Small intestine (tissue), 16 donors: Measurements from ENCODE around the gene AQP4. TPM values are rescaled to one million over a fixed set of nuclear protein-coding genes. Genes with fewer than 3 reads are reported as not detected.

ENCODE experiments used
- DNase-seq, 2 donors: peaks; one replicate each; pipeline versions ENCODE4 v3.0.0 to v3.0.0-alpha.2; 2013
- FAIRE-seq: peaks from 2 replicates; lab custom pipeline; 2012; peaks lifted over from hg19 to GRCh38; lab: Jason Lieb, UNC
- H3K27ac ChIP-seq, 3 donors: one replicate each; pipeline ENCODE4 v1.5.1; 2013; ENCODE audit warnings: low read length in 2 of 3, mild to moderate bottlenecking in 2 of 3, control low read depth in 1 of 3, inconsistent platforms in 1 of 3, low read depth in 1 of 3, moderate library complexity in 1 of 3
- H3K27me3 ChIP-seq, 3 donors: one replicate each; pipeline ENCODE4 v1.6.1; 2013; ENCODE audit warnings: low read length in 3 of 3, inconsistent platforms in 1 of 3; ENCODE audit not compliant: control insufficient read depth in 3 of 3, insufficient read depth in 3 of 3
- H3K36me3 ChIP-seq, 3 donors: one replicate each; pipeline ENCODE4 v1.6.1; 2013; ENCODE audit warnings: low read length in 3 of 3, inconsistent platforms in 1 of 3, low read depth in 1 of 3, mild to moderate bottlenecking in 1 of 3, moderate library complexity in 1 of 3; ENCODE audit not compliant: control insufficient read depth in 3 of 3, insufficient read depth in 2 of 3
- H3K4me1 ChIP-seq, 3 donors: one replicate each; pipeline ENCODE4 v1.6.1; 2013; ENCODE audit warnings: low read length in 2 of 3, inconsistent platforms in 1 of 3, low read depth in 1 of 3, mild to moderate bottlenecking in 1 of 3, moderate library complexity in 1 of 3; ENCODE audit not compliant: control insufficient read depth in 3 of 3, insufficient read depth in 2 of 3
- H3K4me3 ChIP-seq, 3 donors: one replicate each; pipeline ENCODE4 v1.5.1; 2013; ENCODE audit warnings: low read length in 3 of 3, control low read depth in 1 of 3, inconsistent platforms in 1 of 3, low read depth in 1 of 3, mild to moderate bottlenecking in 1 of 3, moderate library complexity in 1 of 3
- H3K9me3 ChIP-seq, 2 donors: one replicate each; pipeline ENCODE4 v1.6.1; 2013; ENCODE audit warnings: low read depth in 1 of 2, low read length in 1 of 2; ENCODE audit not compliant: control insufficient read depth in 2 of 2, insufficient read depth in 1 of 2
- WGBS, 3 donors: extraction: QIAGEN DNeasy Blood & Tissue Kit; methylation state at CpG; one replicate each; pipeline ENCODE4 v1.1.7; 2013; 5-methylcytosine and 5-hydroxymethylcytosine counted together
- long read RNA-seq, 10 donors: transcript quantifications; one replicate each; lab custom pipeline, GENCODE V29; 2026
- polyA plus RNA-seq, 4 donors: library from polyadenylated mRNA; stranded (reverse) in 3 of 4; unstranded in 1 of 4; fragments of 200-250 nt in 3 of 4; fragments of 120-200 nt in 1 of 4; gene quantifications; one replicate each; pipeline versions ENCODE4 v1.2.1 to v1.2.3, GENCODE V29; 2013
- donor health status: healthy with polysubstance abuse.
- donor health status: control.
- donor health status: control.
- donor health status: Bipolar disorder and iron deficiency.
- donor health status: healthy.

AQP4 gene
- 1 to 10 TPM in 1 of 4 donors, under 1 TPM in 3; 0.03 to 1.6 (median 0.33) TPM for polyA plus RNA-seq
- long read RNA-seq, donor 1, result 0 reads
- long read RNA-seq, donor 2, result 0 reads
- long read RNA-seq, donor 3, result 0 reads
- long read RNA-seq, donor 4, result 0 reads
- long read RNA-seq, donor 5, result 0 reads
- long read RNA-seq, donor 6, result 0 reads
- long read RNA-seq, donor 7, result 0 reads
- long read RNA-seq, donor 8, result 0 reads
- long read RNA-seq, donor 9, result 0 reads
- long read RNA-seq, donor 10, result 0 reads

GRCh38 chr18:26865557-26865956 lies at the start of gene AQP4:
Gene AQP4 (minus strand): TSS chr18:26865707. CDS start chr18:26865689, 18 bp downstream.
- WGBS, 3 donors, result 64 to 70% (median 67%) methylated on average over 5 of the region's 5 CpGs
- H3K4me3 ChIP-seq, result no peak within 1 kb of the TSS
- FAIRE-seq (no peak), DNase-seq (no peak)
- no peaks in the 10 kb centered on the region for H3K36me3 ChIP-seq
- H3K4me1 ChIP-seq, result peaks cover 0 to 8% (median 0%) of the 10 kb centered on the region in 3 donors
- H3K9me3 ChIP-seq, result no peaks in the 10 kb centered on the region
- no peak within 1 kb of the TSS for H3K27ac ChIP-seq
- peaks cover 0 to 27% (median 15%) of the 10 kb centered on the region in 3 donors for H3K27me3 ChIP-seq

GRCh38 chr18:26911840-26912239 lies 46.3 kb upstream of the AQP4 start:
- WGBS, 3 donors, result 50 to 66% (median 65%) methylated on average over 4 of the region's 4 CpGs
- no peaks in the 10 kb centered on the region for H3K4me1 ChIP-seq
- no peak overlapping the region for H3K4me3 ChIP-seq
- no peaks in the 10 kb centered on the region for H3K36me3 ChIP-seq
- no peaks in the 10 kb centered on the region for H3K9me3 ChIP-seq
- H3K27me3 ChIP-seq, result no peaks in the 10 kb centered on the region
- FAIRE-seq, result no peak
- H3K27ac ChIP-seq, result no peak overlapping the region
- DNase-seq, result no peak

GRCh38 chr18:26909599-26910290 lies 44.2 kb upstream of the AQP4 start:
- WGBS, 3 donors, result 50 to 58% (median 51%) methylated on average over 5 of the region's 5 CpGs
- no peak for DNase-seq

GRCh38 chr18:26908906-26909305 lies 43.4 kb upstream of the AQP4 start:
- peaks cover 0 to under 1% of the 10 kb centered on the region in 2 donors for H3K9me3 ChIP-seq
- no peak for FAIRE-seq
- WGBS, 3 donors, result 58 to 61% (median 60%) methylated on average over 3 of the region's 3 CpGs

More at GRCh38 chr18:26909599-26910290, 44.2 kb upstream of the AQP4 start:
- Histone ChIP-seq H3K27ac (no peak overlapping the region), H3K27me3 (no peaks in the 10 kb centered on the region), H3K36me3 (no peaks in the 10 kb centered on the region), H3K4me1 (no peaks in the 10 kb centered on the region), H3K4me3 (no peak overlapping the region), H3K9me3 (no peaks in the 10 kb centered on the region)
- FAIRE-seq, result no peak

GRCh38 chr18:26902291-26902690 lies 36.8 kb upstream of the AQP4 start:
- WGBS, 3 donors, result 88 to 94% (median 88%) methylated on average over 5 of the region's 5 CpGs
- H3K9me3 ChIP-seq, result peaks cover 0 to 10% of the 10 kb centered on the region in 2 donors
- no peaks in the 10 kb centered on the region for H3K4me1 ChIP-seq
- no peaks in the 10 kb centered on the region for H3K36me3 ChIP-seq
- no peak overlapping the region for H3K4me3 ChIP-seq
- DNase-seq, result no peak
- no peak for FAIRE-seq
- no peaks in the 10 kb centered on the region for H3K27me3 ChIP-seq
- no peak overlapping the region for H3K27ac ChIP-seq

More at GRCh38 chr18:26908906-26909305, 43.4 kb upstream of the AQP4 start:
- DNase-seq, result no peak
- no peak overlapping the region for H3K27ac ChIP-seq
- H3K4me3 ChIP-seq, result no peak overlapping the region
- no peaks in the 10 kb centered on the region for H3K27me3 ChIP-seq
- no peaks in the 10 kb centered on the region for H3K4me1 ChIP-seq
- H3K36me3 ChIP-seq, result no peaks in the 10 kb centered on the region

GRCh38 chr18:26901020-26901419 lies 35.5 kb upstream of the AQP4 start:
- H3K4me1 ChIP-seq, result no peaks in the 10 kb centered on the region
- H3K36me3 ChIP-seq, result no peaks in the 10 kb centered on the region

GRCh38 chr18:26894426-26894825 lies 28.9 kb upstream of the AQP4 start:
- H3K27me3 ChIP-seq, result no peaks in the 10 kb centered on the region

More at GRCh38 chr18:26901020-26901419, 35.5 kb upstream of the AQP4 start:
- Histone ChIP-seq H3K9me3 (peaks cover 0 to 10% of the 10 kb centered on the region in 2 donors), H3K4me3 (no peak overlapping the region), H3K27ac (no peak overlapping the region), H3K27me3 (no peaks in the 10 kb centered on the region)
- no peak for DNase-seq
- no peak for FAIRE-seq

GRCh38 chr18:26893996-26894395 lies 28.5 kb upstream of the AQP4 start:
- DNase-seq (no peak), FAIRE-seq (no peak)
- 47 to 66% (median 60%) methylated on average over 6 of the region's 6 CpGs for WGBS, 3 donors
- Histone ChIP-seq H3K27me3 (no peaks in the 10 kb centered on the region), H3K4me1 (no peaks in the 10 kb centered on the region), H3K36me3 (no peaks in the 10 kb centered on the region), H3K9me3 (no peaks in the 10 kb centered on the region), H3K27ac (no peak overlapping the region), H3K4me3 (no peak overlapping the region)

More at GRCh38 chr18:26894426-26894825, 28.9 kb upstream of the AQP4 start:
- H3K27ac ChIP-seq, result no peak overlapping the region
- no peaks in the 10 kb centered on the region for H3K9me3 ChIP-seq
- WGBS, 3 donors, result 57 to 68% (median 59%) methylated on average over 1 of the region's 1 CpG
- H3K4me1 ChIP-seq, result no peaks in the 10 kb centered on the region
- DNase-seq (no peak), FAIRE-seq (no peak)
- H3K4me3 ChIP-seq, result no peak overlapping the region
- H3K36me3 ChIP-seq, result no peaks in the 10 kb centered on the region
